Testis (tissue), 2 donors: ENCODE data around the gene TNFAIP3.

ENCODE experiments used
- CTCF ChIP-seq, 3 experiments: fragments of 450-650 bp in 2 of 3; fragments of 200-600 bp in 1 of 3; sonication (generic) in 1 of 3; IDR thresholded peaks; one replicate each; pipeline ENCODE4 v1.5.1; 2016 to 2019; ENCODE audit warnings: antibody characterized with exemption in 3 of 3, mild to moderate bottlenecking in 2 of 3, moderate library complexity in 1 of 3
- POLR2A ChIP-seq: fragments of 450-650 bp; IDR thresholded peaks from one replicate; pipeline ENCODE4 v1.6.1; 2017; ENCODE audit warnings: antibody characterized with exemption, mild to moderate bottlenecking, moderate library complexity

- no peak for TF ChIP-seq CTCF (IDR thresholded peaks at IDR 0.05)
- no peak for TF ChIP-seq POLR2A
These were observed 32.6 kb upstream of the TNFAIP3 start for GRCh38 chr6:137834508-137834907.
